H1 (cell line): ENCODE data around the gene TEX48. TPM values are rescaled to one million over a fixed set of nuclear protein-coding genes. Genes with fewer than 3 reads are reported as not detected.

Source experiments
- CHD7 ChIP-seq: fragments of 300-600 bp; sonication (generic); IDR thresholded peaks from 2 replicates; pipeline ENCODE4 v1.7.1; 2012; ENCODE audit warnings: low read length, moderate library complexity, mild to moderate bottlenecking, inconsistent platforms; ENCODE audit not compliant: insufficient replicate concordance
- CREB1 ChIP-seq: IDR thresholded peaks from 2 replicates; pipeline ENCODE4 v1.6.1; 2012; ENCODE audit warnings: inconsistent platforms
- polyA plus RNA-seq, 7 experiments: library from polyadenylated mRNA; depleted of rRNA in 3 of 7; stranded (reverse) in 5 of 7; unstranded in 2 of 7; fragments of >200 nt in 5 of 7; fragments of 200-250 nt in 2 of 7; gene quantifications; 1 replicate in 5 of 7; 2 replicates in 1 of 7; 4 replicates in 1 of 7; pipeline versions ENCODE4 v1.2.1 to v1.2.3, GENCODE V29; 2011 to 2013; ENCODE audit warnings: missing spikeins in 2 of 7, mixed read lengths in 2 of 7
- total RNA-seq: library from RNA; stranded (reverse); fragmentation: NEBNext Ultra II Directional; extraction: Animal tissue kit (Norgen Biotek cat#: 25700); gene quantifications from 2 replicates; pipeline ENCODE4 v1.2.1, GENCODE V29; 2021

TEX48 gene
- total and polyA plus RNA-seq, 2 of the 8 experiments (the other 6 are each of a cell fraction or from before 2014, with no cell fraction given): not detected

DNA sequence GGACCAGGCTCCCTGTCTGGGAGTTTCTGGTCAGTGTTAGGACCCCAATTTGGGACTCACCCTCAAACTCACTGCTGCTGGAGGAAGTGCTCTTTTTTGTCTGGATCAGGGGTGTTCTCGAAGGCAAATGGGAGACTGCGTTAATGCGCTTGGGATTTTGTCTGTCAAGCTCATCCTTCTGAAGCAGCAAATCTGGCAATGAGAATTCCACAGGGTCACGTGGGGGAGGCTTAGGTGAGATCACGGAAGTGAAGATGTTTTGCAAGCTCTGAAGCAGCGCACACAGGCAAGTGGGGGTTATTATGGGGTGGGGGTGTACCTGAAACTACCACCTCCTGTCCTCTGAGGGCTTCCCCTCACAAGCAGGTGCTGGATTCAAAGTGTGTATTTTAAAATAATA, 13.8 kb downstream of the TEX48 start (continued):
- TF ChIP-seq CHD7 (no peak), CREB1 (no peak)
- TF ChIP-seq, all 59 proteins: peak for 0
